GM19351 (cell line): ENCODE data around the gene ACTL10.
"Not testable (repeated sequence)": the region's sequence is repeated elsewhere in the genome, so short reads cannot be mapped to it uniquely, and the experiment has no call there.

Source experiments
- ATAC-seq: cut with Tn5 transposase; IDR thresholded peaks from one replicate; pipeline ENCODE4 v1.9.1; 2021; ENCODE audit warnings: mild to moderate bottlenecking, moderate library complexity; ENCODE audit not compliant: unreplicated experiment

The ACTL10 gene

DNA sequence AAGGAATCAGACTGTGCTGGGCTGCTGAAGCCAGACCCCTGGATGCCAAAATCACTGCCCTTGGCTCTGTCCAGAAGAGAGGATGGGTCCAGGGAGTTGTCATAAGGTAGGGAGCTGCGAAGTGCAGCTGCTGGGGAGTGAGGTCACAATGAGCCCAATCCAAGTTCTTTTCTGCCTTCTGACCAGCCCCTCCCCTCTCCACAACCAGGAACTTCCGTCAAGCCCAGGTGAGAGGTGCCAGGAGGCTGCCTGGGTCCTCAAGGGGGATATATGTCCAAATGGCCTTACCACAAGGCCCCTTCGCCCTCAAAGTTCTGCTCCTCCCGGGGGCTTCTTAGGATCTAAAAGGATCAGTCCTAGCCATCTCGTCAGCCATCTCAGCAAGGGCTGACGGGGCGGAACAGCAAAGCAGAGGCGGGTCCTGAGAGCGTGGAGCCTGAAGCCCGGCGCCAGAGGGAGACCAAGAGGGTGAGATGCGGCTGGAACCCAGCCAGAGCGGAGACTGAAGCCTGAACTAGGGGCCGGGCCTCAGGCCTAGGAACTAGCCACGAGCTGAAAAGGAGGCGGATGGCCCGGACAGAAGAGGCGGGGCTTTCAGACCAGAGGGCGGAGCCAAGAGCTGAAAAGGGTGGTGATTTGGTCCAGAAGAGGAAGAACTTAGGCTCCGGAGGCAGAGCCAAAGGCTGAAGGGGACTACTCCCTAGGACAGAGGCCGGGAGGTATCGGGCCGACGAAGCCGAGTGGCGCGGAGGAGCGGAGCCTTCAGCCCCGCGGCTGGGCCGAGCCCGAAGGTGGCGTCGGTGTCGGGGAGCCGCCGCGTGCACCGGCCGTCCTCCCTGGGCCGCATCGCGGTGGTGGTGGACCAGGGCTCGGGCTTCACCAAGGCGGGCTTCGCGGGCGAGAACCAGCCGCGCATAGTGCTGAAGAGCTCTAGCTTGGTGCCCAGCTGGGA is at the start of gene ACTL10:
TSS of gene ACTL10 (plus strand) at position 651 of the 952 bp plus-strand sequence. CDS start 555 bp downstream, outside the sequence.
- peak; percentile 66 for ATAC-seq

DNA sequence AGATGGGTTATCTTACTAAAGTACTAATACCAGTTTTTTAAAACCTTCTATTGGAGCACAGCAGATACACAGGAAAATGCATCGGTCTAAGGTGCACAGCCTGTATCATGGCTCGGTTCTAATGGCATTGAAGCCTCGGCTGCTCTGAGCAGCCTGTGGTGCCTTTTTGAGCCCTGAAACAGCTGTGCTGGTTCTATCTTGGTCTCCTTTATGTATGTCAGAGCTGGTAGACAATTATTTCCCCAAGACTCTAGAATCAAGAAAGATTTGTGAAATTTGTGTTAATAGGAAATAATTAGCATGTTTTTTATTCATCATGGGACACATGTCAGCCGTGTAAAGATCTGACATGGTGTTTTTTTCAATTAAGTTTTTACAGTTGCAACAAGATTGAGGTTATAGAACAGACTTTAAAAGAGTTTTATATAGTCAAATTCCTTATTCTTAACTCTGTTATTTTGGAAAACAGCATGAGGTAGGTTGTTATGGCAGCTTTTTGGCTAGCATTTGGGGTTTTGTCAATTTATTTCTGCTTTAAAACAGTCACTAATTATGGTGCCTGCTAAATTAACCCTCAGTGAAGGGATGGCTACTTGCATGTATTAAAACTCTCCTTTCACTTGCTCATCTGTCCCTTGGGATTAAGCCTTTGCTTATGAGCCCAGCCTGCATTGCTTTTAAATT is 44.9 kb upstream of the ACTL10 start:
- ATAC-seq = no peak

DNA sequence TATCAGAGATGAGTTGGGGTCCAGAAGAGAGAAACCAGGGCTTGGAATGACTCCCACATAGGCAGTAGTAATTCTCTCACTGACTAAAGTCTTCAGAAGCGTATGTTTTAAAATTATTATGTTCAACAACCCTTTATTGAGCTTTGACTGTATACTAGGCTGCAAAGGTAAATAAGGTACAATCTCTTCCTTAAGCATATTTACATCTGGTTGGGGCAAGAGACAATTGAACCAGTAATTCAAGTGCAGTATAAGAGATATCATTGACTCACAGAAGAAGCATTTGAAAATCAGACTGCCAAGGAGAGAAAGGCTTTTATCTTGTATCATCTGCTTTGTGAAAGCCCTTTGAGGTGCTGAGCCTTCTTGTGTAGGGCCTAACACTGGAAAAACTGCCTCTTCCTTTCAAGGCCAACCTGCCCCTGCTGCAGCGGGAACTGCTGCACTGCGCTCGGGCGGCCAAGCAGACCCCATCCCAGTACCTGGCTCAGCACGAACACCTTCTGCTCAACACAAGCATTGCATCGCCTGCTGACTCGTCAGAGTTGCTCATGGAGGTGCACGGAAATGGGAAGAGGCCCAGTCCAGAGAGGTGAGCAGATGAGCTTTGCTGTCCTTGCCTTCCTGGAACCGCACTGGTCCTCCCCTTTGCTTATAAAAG is 43.9 kb upstream of the ACTL10 start:
- ATAC-seq = no peak

DNA sequence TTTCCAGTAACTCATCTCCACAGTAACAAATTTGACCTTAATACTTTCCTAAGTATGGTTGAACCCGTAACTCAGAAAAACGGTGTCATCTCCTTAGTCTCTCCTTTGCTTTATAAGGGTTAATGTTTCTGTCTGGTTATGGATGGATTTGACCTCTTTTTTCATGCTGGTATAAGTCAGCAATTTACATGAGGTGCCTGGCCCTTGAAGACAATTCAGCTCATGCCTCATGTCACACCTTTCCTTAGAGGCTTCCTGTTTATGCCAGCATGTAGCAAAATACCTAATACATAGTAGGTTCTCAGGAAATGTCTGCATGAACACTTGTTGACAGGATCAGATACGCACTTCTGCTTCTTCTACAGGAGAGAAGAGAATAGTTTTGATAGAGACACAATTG is 42.3 kb upstream of the ACTL10 start:
- ATAC-seq = no peak

DNA sequence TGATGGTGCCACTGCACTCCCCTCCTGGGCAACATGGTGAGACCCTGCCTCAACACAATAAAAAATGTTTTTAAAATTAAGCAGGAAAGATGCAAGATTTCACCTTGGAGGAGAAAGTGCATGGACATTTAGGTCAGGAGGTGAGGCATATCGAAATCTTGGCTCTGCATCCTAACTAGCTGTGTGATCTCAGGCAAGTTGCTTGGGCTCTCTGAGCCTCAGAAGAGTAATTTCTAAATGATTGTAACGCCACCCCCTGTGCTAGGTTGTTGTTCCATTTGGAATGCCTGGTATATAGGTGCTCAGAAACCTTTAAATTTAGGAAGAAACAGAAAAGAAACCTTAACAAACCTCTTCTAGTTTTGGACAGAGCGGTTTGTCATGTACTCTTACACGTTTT is 40.6 kb upstream of the ACTL10 start:
- no peak for ATAC-seq

DNA sequence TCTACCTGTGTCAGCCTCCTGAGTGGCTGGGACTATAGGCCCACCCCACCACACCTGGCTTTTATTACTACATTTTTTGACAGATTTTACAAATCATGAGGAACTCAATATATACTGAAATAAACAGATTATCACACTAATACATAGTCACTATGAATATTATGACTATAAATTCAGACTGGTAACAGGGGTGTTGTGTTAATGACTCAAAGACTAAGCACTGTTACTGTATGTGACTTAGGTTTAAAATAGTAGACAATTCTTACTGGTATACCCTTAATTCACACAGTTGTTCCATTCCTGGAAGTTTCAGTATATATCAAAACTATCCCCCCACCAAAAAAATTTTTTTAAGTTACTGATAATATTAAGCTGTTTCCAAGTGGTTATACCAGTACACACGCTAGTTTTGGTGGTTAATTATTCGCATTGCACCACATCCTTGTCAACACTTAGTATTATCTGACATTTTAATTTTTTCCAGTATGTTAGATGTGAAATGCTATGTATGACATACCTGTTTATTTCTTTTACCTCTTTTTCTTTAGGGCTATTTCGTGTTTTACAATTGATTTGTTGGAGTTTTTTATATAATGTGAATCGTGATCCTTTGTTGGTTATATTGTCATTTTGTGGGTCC is 39.0 kb upstream of the ACTL10 start:
- no peak for ATAC-seq

DNA sequence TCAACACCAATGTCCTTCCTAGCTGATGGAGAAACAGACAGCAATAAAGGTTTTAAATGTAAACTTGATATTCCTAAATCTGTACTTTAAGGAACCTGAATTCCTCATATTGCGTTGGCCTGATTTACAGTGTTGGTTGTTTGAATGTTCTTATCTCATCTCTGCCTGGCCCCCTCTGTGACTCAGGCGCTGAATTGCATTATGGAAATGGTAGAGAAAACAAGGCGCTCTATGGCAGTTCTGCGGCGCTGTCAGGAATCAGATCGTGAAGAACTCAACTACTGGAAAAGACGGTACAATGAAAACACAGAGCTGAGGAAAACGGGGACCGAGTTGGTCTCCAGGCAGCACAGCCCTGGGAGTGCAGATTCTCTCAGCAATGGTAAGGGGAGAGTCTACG is 37.2 kb upstream of the ACTL10 start:
- ATAC-seq = no peak

DNA sequence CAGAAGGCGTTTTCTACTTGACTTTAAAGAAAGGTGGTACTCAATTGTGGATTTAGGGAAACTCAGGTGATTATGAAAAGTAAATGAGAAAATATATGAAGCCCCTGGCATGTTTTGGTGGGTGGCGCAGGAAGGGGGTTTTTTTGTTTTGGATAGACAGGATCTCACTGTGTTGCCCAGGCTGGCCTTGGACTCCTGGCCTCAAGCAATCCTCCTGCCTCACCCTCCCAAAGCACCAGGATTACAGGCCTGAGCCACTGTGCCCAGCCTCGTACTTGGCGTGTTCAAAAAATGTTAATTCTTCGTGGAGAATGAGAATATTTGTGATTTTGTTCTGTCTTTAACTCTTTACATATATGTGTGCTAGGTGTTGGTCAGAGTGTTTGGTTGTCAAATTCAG is 36.8 kb upstream of the ACTL10 start:
- no peak for ATAC-seq

DNA sequence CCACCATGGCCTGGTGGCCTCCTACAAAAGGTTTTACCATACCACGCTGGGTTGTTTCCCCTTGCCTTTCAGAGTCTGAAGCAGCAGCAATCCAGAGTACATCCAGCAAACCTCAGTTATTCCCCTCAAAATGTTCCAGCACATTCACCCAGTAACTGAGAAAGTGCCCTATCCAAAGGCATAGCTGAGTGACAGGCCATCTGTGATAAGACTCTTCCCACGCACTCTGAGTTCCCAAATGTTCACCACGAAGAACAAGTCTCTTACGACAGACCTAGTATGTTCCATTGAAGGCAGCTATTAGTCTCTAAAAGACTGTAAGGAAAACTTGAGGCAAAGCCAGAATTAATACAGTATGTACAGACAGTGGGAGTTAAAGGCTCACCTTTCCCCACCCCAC is 36.2 kb upstream of the ACTL10 start:
- no peak for ATAC-seq

DNA sequence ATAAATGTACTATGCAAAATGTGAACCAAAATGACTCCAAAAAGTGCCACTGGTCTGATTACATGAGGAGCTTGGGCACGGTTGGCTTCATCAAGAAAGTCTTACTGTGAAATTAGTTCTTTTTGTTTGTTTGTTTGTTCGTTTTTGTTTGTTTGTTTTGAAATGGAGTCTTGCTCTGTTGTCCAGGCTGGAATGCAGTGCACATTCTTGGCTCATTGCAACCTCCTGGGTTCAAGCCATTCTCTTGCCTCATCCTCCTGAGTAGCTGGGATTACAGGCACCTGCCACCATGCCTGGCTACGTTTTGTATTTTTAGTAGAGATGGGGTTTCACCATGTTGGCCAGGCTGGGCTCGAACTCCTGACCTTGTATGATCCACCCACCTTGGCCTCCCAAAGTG is 34.8 kb upstream of the ACTL10 start:
- ATAC-seq = not testable (repeated sequence)

DNA sequence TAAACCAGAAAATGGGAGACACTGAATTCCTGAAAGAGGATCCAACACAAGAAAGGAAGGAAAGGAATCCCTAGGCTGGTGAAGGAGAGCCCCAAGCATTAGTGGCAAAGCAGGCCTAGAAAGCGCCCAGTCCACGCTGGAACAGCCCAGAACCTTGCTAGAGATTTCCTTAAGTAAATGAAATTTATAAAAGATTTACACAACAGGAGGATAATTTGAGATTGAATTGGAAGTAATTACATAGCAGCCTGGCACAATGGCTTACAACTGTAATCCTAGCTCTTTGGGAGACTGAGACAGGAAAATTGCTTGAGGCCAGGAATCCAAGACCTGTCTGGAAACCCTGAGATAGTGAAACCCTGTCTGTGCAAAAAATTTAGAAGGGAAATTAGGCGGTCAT is 31.4 kb upstream of the ACTL10 start:
- ATAC-seq = no peak

DNA sequence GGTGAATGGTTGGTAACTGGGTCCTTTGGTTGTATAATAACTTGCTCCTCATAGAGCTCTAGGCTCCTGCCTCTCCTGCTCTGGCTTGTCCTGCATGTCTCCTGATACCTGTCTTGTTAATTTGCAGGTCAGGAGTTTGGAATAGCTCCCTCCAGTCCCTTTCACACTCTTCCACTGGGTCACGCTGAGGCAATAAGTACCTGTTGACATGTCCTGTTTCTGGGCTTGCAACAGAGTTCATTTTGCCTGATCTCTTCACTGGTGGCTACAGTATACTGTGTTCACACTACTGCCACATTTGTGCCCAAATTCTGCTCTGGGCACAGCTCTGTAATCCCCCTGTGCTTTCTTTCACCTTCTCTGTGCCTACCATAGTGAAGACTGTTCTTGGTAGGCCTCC is 30.0 kb upstream of the ACTL10 start:
- no peak for ATAC-seq

DNA sequence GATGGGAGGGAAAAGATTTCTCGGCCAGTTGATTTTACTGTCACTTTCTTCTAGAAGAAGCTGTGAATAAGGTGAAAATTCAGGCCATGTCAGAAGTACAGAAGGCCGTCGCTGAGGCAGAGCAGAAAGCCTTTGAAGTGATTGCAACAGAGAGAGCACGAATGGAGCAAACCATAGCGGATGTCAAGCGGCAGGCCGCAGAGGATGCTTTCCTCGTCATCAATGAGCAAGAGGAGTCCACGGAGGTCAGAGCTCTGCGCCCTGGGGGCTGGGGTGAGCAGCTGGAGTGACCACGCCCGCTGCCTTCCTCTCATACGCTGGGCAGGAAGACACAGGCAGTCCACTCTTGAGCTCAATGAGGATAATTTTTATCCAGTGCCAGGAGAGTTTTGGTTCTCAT is 26.5 kb upstream of the ACTL10 start:
- ATAC-seq = no peak

DNA sequence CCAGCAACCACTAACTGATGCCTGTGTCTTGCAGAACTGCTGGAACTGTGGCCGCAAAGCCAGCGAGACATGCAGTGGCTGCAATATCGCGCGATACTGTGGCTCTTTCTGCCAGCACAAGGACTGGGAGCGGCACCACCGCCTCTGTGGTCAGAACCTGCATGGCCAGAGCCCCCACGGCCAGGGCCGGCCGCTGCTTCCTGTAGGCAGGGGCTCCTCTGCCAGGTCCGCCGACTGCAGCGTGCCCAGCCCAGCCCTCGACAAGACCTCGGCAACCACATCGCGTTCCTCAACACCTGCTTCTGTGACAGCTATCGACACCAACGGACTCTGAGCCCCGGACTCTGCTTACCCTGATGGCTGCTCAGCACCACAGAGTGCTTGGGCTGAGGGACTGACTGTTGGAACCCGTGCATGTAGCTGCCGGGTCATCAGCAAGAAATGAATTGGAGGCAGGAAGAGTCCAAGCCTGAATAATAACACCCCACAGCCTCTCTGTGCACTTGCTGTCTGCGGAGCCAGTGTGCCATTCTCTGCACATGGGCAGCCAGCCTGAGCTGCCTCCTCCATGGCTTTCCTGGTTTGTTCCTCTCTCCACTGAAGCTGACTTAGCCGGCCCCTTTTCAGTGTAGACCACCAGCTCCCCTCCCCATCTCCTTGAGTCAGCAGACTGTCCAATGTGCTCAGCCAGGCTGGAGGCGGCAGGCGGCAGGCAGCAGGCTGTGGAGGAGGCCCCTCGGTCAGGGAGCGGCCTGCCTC is 22.3 kb upstream of the ACTL10 start:
- no peak for ATAC-seq

DNA sequence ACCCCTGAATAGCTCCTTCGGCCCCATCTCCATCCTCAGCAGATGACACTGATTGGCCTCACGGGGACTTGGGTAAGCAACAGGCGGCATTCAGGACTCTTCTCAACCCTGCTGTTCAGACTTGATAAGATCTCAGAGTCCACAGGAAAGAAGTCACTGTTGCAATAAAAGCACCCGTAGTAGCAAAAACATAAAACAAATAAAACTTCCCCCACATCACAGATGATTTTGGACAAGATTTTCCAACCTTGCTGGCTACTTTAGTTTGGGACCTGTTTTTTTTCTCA is 21.7 kb upstream of the ACTL10 start:
- ATAC-seq = no peak

DNA sequence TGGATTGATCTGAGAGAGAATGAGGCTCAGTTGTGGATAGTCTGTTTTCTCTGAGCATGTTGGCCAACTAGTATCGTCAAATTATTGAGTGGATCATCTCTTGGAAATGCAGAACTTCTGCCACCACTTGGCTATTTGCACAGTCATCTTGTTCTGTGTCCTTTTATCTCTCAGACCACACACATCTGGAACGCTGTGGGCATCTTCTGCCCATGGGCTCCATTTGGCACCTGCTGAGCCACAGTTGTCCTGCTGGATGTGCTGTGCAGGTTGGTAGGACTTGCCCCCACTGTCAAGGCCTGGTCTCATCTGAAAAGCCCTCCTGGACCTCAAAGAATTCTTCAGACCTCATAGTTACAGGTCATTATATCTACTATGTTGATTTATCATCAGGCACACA is 21.3 kb upstream of the ACTL10 start:
- ATAC-seq = no peak

DNA sequence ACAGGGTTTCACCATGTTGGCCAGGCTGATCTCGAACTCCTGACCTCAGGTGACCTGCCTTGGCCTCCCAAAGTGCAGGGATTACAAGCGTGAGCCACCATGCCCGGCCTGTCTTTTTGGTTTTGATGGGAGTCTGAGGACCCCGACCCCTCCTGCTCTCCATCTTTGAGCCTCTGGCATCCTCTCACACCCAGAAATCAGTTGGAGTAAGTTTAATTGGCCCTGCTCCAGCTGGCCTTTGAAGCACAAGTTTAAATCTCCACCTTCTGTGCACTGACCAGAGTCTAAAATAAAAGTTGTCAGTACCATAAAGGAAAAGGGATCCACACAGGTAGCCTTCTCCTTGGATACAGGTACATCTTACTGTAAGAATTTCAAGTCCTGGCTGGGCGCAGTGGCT is 20.6 kb upstream of the ACTL10 start:
- no peak for ATAC-seq

DNA sequence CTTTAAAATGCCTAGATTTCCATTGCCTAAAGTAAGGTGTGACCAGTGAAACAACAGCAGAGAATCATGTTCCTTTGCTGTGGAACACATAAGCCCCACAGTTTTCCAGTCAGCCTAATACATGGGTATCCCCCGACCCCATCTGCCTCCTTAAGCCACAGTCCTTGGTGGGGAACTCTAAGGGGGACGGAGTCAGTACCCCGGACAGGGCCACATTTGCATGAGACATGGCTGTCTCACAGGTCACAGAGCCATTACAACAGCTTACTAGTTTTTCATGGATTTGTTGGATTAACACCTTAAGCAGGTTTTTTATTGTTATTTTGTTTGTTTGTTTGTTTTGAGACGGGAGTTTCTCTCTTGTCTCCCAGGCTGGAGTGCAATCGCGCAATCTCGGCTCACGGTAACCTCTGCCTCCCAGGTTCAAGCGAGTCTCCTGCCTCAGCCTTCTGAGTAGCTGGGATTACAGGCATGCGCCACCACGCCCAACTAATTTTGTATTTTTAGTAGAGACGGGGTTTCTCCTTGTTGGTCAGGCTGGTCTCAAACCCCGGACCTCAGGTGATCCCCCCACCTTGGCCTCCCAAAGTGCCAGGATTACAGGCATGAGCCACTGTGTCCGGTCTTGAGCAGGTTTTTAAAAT is 19.7 kb upstream of the ACTL10 start:
- ATAC-seq = not testable (repeated sequence)

DNA sequence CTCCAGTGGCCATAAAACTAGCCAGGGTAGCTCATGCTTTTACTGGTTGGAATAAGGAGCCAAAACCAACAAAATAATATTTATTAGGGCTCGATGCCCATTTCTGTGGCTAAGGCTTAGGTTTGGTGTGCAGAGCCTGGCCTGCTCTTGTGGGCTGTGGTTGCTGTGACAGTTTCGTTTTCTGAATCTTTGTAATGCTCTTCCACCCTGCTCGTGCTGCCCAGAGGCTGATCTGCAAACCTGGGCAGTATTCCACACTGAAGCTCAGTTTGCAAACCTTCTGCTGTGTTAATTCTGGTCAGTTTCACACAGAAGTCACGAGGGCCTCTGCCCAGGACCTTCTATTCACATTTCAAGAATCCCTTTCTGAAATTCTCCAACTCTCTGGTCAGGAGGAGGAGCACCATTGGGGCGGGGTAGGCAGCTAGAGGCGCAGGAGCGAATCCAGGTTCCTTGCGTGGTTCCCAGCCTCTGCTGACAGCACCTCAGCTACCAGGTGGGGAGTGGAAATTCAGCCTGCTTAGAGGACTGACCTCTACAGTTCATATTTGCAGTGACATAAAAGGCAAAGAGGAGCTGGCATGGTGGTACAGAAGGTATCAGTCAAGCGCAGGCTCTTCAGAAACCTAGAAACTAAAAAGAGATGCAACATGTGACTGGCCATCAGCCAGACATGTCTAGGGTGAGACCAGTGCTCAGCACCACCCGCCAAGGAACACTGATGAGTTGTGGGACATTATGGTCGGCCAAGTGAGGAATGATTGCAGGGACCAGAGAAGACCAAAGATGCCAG is 18.9 kb upstream of the ACTL10 start:
- ATAC-seq = peak; percentile 71
